HG03558 (cell line): ENCODE measurements around the gene RSU1.

Experiments used
- ATAC-seq: cut with Tn5 transposase; IDR thresholded peaks from one replicate; pipeline ENCODE4 v1.9.1; 2021; ENCODE audit warnings: moderate number of reproducible peaks; ENCODE audit not compliant: unreplicated experiment; ENCODE audit errors: extremely low read depth

The RSU1 gene

DNA sequence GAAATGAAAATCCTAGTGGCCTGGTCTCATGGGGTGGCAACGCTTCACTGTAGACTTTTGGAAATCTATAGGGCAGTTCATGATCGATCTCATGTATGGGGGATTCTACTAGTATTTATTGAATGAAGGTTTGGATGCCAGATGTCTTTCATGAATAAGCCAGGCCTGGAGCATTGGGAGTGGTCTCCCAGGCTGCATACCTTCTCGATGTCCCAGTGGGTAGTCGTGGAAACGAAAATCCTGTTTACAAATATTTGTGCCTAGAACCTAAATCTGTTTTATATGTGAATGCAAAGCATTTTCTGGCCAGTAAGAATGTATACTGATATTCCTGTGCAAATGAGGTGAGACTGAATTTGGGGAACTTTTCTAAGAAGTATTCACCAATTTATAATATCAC, 190.5 kb downstream of the RSU1 start:
- no peak for ATAC-seq

GRCh38 chr10:16612981-16613355, 204.3 kb downstream of the RSU1 start:
- ATAC-seq = no peak

- ATAC-seq = no peak
Observed at GRCh38 chr10:16612115-16612980, 204.9 kb downstream of the RSU1 start.

DNA sequence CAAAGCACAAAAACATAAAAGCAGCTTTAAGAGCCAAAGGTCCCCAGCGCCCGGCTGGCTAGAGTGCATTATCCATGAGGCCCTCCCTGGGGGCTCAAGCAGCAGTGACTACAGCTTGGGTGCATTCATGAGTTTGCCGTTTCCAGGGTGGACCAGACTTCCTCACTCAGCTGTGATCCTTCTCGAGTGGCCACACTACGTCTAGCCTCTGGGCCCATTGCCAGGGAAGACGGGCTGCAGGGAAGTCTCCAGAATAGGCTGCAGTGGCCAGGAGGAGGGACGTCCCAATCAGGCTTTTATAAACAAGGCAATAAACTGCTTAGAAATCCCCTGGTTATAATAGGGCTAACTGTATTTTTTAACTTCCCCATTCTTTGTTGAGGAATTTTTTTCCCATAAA, 206.2 kb downstream of the RSU1 start:
- ATAC-seq = no peak

DNA sequence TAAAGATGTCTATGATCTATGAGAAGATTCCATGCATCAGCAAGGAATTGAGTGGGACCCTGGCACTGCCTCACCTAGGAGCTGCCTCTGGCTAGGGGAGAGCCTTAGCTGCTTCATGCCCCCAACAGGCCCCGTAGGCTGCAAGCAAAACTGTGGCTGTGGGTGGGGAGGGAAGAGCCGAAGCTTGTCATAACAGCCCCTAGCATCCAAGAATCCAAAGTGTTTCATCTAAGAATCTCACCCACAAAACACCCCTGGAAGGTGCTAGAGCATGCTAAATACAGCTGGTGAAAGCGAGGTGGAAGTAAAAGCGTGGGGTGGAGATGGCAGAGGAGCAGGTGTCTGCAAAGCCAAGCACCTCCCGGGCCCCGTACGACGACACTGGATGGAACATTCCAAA, 208.0 kb downstream of the RSU1 start:
- ATAC-seq = no peak

- ATAC-seq = no peak
Observed at GRCh38 chr10:16606923-16607322, 210.3 kb downstream of the RSU1 start.

GRCh38 chr10:16606421-16606820, 210.8 kb downstream of the RSU1 start:
- ATAC-seq = no peak

GRCh38 chr10:16603308-16603707, 213.9 kb downstream of the RSU1 start:
- ATAC-seq = no peak

- no peak for ATAC-seq
Observed at GRCh38 chr10:16602104-16602775, 215.0 kb downstream of the RSU1 start.

DNA sequence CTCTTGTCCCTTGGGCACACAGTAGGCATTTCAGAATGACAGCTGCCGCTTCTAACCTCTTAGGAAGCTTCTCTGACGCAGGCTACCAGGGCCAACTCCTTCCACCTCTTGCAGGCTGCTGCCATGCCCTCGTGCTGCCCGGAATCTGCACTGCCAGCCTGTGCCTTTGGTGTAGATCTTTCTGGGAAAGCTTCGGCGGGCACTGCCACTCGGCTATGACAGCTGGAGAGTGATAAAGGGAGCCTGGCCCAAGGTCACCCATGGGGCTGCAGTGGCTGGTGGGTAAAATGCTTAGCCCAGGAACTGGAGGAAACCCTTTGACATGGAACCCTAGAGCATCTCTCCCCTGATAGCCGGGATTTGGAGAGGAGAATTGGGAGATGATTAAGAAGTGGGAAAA, 217.6 kb downstream of the RSU1 start:
- ATAC-seq = no peak

GRCh38 chr10:16597656-16598055, 219.6 kb downstream of the RSU1 start:
- no peak for ATAC-seq

DNA sequence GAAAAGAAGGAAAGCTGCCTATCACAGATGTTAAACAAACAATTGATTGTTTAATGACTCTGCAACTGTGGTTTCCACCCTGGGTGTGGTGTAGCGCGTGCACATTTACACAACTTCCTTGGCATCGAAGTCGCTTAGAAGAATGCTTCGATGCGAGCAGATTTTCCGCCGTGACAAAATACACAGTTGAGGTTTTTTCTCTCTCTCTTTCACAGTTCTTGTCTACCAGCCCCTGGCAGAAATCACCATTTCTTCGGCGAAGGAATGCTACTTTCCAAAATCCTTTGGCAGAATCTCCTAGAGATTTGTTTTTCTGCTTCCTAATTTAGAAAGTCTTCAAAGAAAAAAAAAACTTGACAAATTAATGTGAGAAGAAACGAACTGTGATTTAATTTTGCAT, 224.8 kb downstream of the RSU1 start:
- ATAC-seq = no peak

DNA sequence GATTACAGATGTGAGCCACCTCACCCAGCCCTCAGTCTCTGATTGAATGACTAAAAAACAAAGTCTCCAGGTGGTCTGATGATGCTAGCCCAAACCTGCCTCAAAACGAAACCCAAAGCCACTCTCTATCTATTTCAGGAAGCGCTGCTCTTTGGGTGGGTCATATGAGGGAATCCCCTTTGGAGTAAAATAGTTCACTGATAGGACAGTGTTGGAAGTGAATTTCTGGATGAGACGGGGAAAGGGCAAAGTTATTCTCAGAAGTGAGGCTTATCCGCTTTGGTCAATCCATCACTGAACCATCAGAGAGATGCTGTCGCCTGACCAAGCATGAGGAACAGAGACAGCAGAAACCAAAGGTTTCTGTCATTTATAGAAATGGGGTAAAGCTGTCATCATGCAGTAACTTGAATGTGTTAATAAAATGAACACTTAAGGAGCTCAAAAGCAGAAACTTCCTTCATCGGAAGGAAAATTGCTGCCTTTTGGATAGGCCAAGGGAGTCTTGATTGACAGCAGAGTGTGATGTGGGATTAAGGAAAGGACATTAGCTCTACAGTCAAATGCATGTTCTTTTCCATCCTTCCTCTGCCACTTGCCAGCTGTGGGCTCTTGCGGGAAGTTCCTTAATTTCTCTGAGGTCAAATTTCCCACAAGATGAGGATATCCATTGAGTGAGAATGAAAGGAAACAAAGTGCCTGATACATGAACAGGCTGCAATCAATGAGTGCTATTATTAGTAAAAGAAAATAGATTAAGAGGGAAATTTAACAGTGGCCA, 230.7 kb downstream of the RSU1 start:
- peak; percentile 89 for ATAC-seq

DNA sequence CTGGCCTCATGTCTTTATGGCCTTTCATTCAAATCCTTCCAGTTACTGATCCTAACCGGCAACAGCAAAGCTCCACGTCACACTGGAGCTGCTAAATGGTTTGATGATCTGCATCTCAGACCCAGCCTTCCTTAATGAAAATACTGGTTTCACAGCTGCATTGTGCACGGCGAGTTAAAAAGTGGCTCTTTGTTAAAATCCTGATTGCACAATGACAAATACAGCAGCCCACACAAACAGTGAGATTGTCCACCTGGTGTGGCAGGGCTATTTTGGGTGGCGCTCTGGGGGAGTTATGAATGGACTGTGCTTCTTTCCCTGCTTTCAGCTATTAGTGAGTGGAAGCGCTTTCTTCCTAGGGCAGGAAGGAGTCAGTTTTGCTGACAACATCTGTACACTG, 232.1 kb downstream of the RSU1 start:
- ATAC-seq = no peak

DNA sequence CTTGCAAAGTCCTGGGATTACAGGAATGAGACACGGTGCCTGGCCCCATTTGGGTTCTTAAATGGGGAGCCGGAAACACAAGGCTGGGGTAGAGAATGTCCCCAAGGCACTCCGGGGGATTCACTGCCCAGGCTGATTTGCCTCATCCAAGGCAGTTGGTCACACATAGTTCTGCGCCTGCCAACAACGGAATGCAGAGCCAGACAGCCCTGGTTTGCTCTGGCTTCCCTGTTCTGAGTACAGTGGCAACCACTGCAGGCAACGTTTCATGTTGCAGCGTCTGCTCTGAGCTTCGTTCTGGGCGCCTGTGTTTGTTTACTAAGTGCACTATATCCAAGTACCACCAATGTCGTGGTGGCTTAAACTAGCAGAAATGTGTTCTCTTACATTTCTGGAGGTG, 233.8 kb downstream of the RSU1 start:
- no peak for ATAC-seq

GRCh38 chr10:16581202-16581601, 236.0 kb downstream of the RSU1 start:
- no peak for ATAC-seq

DNA sequence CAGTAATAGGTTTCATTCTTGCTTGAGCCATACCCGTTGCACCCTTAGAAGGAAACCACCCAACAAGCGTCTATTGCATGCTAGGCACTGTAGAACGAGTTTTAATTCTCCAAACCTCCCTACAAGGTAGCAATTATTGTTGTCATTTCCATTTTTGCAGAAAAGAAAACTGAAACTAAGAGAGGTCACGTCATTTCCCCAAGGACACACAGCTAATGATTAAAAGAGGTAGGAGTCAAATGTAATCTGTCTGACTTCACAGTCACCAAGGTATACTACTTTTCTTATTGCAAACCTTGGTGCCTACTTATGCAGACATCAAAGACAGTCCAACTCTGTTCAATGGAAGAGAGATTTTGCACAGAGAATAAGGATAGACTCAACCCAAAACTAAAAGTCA, 246.5 kb downstream of the RSU1 start:
- peak; percentile 90 for ATAC-seq

- no peak for ATAC-seq
Observed at GRCh38 chr10:16566202-16566805, 250.9 kb downstream of the RSU1 start.

- ATAC-seq = no peak
Observed at GRCh38 chr10:16565604-16566003, 251.6 kb downstream of the RSU1 start.

DNA sequence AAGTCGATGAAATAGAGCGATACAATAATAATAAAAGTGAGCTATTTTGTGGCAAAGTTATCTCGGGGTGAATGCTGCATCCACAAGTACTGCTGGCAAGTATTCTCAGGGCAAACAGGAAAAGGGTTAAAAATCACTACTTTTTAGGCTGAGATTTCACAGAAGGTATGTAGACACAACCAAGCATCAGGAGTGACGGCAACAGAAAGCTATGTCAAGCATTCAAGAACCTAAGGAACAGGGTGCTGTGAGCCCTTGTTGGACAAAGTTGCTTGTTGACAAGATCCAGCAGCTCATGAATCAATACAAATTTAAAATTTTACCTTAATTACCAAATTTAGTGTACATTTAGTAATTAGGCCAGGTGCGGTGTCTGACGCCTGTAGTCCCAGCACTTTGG, 254.3 kb downstream of the RSU1 start:
- no peak for ATAC-seq
